ENCODE measurements around the gene AXIN1. TPM values are rescaled to one million over a fixed set of nuclear protein-coding genes. Genes with fewer than 3 reads are reported as not detected.
"Not testable (repeated sequence)": the region's sequence is repeated elsewhere in the genome, so short reads cannot be mapped to it uniquely, and the experiment has no call there.

AXIN1 gene
- total and polyA plus RNA-seq, 9 of the 15 experiments (the other 6 are each of a cell fraction or from before 2014, with no cell fraction given), result 0.42 to 58.0 (median 25.9) TPM

- TF ChIP-seq RBBP5 (IDR thresholded peaks at IDR 0.05; ENCODE audit: borderline replicate concordance, insufficient read depth, low read length, poor library complexity, severe bottlenecking) (peak; percentile 41), ARID1B (IDR thresholded peaks at IDR 0.05) (peak; percentile 56), KDM5B (IDR thresholded peaks at IDR 0.05; ENCODE audit: insufficient replicate concordance, low read depth, low read length) (peak; percentile 26), PHF21A (IDR thresholded peaks at IDR 0.05; ENCODE audit: borderline replicate concordance, low read depth) (peak; percentile 81; the same call in 1 of the 2 replicates), EP400 (IDR thresholded peaks at IDR 0.05) (peak; percentile 65; the same call in 1 of the 2 replicates), MYC (IDR thresholded peaks at IDR 0.05; ENCODE audit: low read depth, low read length) (peak; percentile 50; the same call in 1 of the 2 replicates), KDM1A (IDR thresholded peaks at IDR 0.05) (peak; percentile 73 to 80), ZNF639 (CRISPR knock-in tag; conservative IDR thresholded peaks at IDR 0.05 in 1 of 2, IDR thresholded peaks at IDR 0.05 in 1 of 2) (0 out of 4 replicates have a peak, but pooled peaks of 1 of the 2 experiments have one; percentile 18), ZBTB17 (CRISPR knock-in tag; IDR thresholded peaks at IDR 0.05) (0 out of 2 replicates have a peak, but pooled peaks have one; percentile 53), TOE1 (IDR thresholded peaks at IDR 0.05; ENCODE audit: borderline replicate concordance) (0 out of 2 replicates have a peak, but pooled peaks have one; percentile 20), NFIC (IDR thresholded peaks at IDR 0.05) (peak; percentile 34; the same call in 1 of the 2 replicates), SMAD4 (CRISPR knock-in tag; conservative IDR thresholded peaks at IDR 0.05) (peak; percentile 50; the same call in 1 of the 2 replicates), VEZF1 (CRISPR knock-in tag; IDR thresholded peaks at IDR 0.05) (peak; percentile 56), BCOR (IDR thresholded peaks at IDR 0.05) (peak; percentile 7; the same call in 1 of the 2 replicates)
- not testable (repeated sequence) for TF ChIP-seq MYC, TOE1 (CRISPR knock-in tag; IDR thresholded peaks at IDR 0.05; ENCODE audit: borderline replicate concordance, low read depth)
- TF ChIP-seq, protein P1, sequence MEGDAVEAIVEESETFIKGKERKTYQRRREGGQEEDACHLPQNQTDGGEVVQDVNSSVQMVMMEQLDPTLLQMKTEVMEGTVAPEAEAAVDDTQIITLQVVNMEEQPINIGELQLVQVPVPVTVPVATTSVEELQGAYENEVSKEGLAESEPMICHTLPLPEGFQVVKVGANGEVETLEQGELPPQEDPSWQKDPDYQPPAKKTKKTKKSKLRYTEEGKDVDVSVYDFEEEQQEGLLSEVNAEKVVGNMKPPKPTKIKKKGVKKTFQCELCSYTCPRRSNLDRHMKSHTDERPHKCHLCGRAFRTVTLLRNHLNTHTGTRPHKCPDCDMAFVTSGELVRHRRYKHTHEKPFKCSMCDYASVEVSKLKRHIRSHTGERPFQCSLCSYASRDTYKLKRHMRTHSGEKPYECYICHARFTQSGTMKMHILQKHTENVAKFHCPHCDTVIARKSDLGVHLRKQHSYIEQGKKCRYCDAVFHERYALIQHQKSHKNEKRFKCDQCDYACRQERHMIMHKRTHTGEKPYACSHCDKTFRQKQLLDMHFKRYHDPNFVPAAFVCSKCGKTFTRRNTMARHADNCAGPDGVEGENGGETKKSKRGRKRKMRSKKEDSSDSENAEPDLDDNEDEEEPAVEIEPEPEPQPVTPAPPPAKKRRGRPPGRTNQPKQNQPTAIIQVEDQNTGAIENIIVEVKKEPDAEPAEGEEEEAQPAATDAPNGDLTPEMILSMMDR (IDR thresholded peaks at IDR 0.05 in 2 of 3, conservative IDR thresholded peaks at IDR 0.05 in 1 of 3; ENCODE audit: insufficient read depth in 2 of 3, low read depth in 1 of 3, low read length in 3 of 3), result peak in 2 of 3 experiments; percentile 9 to 47; a peak in 3 of 6 replicates
These were observed 35.5 kb upstream of the AXIN1 start (continued) for GRCh38 chr16:387761-388666.

Data from K562 (cell line).